MCF 10A (cell line): ENCODE data around the gene ZNF653. TPM values are rescaled to one million over a fixed set of nuclear protein-coding genes. Genes with fewer than 3 reads are reported as not detected.

ENCODE experiments used
- BruUV-seq: library from RNA; stranded (reverse); fragments of 400-500 nt; replicated peaks from 2 replicates; lab custom pipeline; 2021; lab: Mats Ljungman, UMichigan
- CTCF ChIA-PET: fragments of 300-600 bp; sonication (Branson Sonifier 250); formaldehyde crosslinking; extraction: SDS; loops from one replicate; lab custom pipeline; 2021; ENCODE audit warnings: antibody characterized with exemption, inconsistent platforms; lab: Yijun Ruan, JAX
- POLR2A ChIA-PET: fragments of 300-600, 350-650 bp; sonication (Branson Sonifier 250); formaldehyde crosslinking; extraction: SDS; loops from one replicate; lab custom pipeline; 2020; ENCODE audit warnings: antibody characterized with exemption, inconsistent platforms; lab: Yijun Ruan, JAX
- DNase-seq: peaks from one replicate; pipeline ENCODE4 v3.0.0-alpha.2; 2018; ENCODE audit not compliant: unreplicated experiment
- H3K27ac Mint-ChIP-seq: one replicate; pipeline ENCODE4 v1.8.0; 2022; ENCODE audit warnings: mild to moderate bottlenecking, low read depth, mixed read lengths; ENCODE audit not compliant: unreplicated experiment
- H3K27me3 Mint-ChIP-seq: one replicate; pipeline ENCODE4 v1.8.0; 2022; ENCODE audit warnings: mixed read lengths; ENCODE audit not compliant: insufficient read depth, unreplicated experiment
- H3K36me3 Mint-ChIP-seq: one replicate; pipeline ENCODE4 v1.8.0; 2022; ENCODE audit warnings: mild to moderate bottlenecking, moderate library complexity, mixed read lengths; ENCODE audit not compliant: insufficient read depth, unreplicated experiment
- H3K4me1 Mint-ChIP-seq: one replicate; pipeline ENCODE4 v1.8.0; 2022; ENCODE audit warnings: mixed read lengths; ENCODE audit not compliant: insufficient read depth, unreplicated experiment
- H3K4me3 Mint-ChIP-seq: one replicate; pipeline ENCODE4 v1.8.0; 2022; ENCODE audit warnings: mild to moderate bottlenecking, moderate library complexity, mixed read lengths; ENCODE audit not compliant: unreplicated experiment
- H3K9me3 Mint-ChIP-seq: one replicate; pipeline ENCODE4 v1.8.0; 2022; ENCODE audit warnings: mixed read lengths; ENCODE audit not compliant: unreplicated experiment
- intact Hi-C: fragments of 100-400 bp; cut with micrococcal nuclease; formaldehyde crosslinking; loops from 2 replicates; pipeline ENCODE4 v1.14.1; 2022
- total RNA-seq: library from RNA; stranded (reverse); gene quantifications from 2 replicates; pipeline ENCODE4 v1.2.3, GENCODE V29; 2022
- TF ChIP-seq, protein P1 (sequence below): fragments of 200-600 bp; IDR thresholded peaks from one replicate; pipeline ENCODE4 v1.8.0; 2022; ENCODE audit warnings: antibody characterized with exemption, mild to moderate bottlenecking; ENCODE audit not compliant: unreplicated experiment

ZNF653 gene
- total RNA-seq, 1 experiment from 2014 or later: 7.7 TPM

DNA sequence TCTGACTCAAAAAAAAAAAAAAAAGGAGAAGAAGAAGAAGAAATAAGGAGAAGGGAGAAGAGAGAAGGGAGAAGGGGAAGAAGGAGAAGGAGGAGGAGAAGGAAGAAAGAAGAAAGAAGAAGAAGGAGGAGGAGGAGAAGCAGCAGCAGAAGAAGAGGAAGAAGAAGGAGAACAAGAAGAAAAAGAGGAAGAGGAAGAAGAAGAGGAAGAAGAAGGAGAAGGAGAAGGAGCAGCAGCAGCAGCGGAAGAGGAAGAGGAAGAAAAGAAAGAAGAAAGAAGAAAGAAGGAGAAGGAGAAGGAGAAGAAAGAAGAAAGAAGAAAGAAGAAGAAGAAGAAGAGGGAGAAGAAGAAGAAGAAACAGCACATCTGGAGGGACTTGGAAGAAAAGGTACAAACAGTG is 28.9 kb upstream of the ZNF653 start:
- no peaks in the 10 kb centered on the region for H3K36me3 Mint-ChIP-seq
- TF ChIP-seq, protein P1, sequence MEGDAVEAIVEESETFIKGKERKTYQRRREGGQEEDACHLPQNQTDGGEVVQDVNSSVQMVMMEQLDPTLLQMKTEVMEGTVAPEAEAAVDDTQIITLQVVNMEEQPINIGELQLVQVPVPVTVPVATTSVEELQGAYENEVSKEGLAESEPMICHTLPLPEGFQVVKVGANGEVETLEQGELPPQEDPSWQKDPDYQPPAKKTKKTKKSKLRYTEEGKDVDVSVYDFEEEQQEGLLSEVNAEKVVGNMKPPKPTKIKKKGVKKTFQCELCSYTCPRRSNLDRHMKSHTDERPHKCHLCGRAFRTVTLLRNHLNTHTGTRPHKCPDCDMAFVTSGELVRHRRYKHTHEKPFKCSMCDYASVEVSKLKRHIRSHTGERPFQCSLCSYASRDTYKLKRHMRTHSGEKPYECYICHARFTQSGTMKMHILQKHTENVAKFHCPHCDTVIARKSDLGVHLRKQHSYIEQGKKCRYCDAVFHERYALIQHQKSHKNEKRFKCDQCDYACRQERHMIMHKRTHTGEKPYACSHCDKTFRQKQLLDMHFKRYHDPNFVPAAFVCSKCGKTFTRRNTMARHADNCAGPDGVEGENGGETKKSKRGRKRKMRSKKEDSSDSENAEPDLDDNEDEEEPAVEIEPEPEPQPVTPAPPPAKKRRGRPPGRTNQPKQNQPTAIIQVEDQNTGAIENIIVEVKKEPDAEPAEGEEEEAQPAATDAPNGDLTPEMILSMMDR: no peak
- H3K27ac Mint-ChIP-seq: no peak overlapping the region
- DNase-seq: no peak
- H3K4me1 Mint-ChIP-seq: peaks cover 11% of the 10 kb centered on the region
- ChIA-PET POLR2A (no interaction called here), CTCF (no interaction called here)
- no peaks in the 10 kb centered on the region for H3K27me3 Mint-ChIP-seq
- intact Hi-C loops: loop anchor here (10.0 kb wide), 1 partner anchor 50 kb away; no protein-coding TSS in a partner anchor
- no peaks in the 10 kb centered on the region for H3K9me3 Mint-ChIP-seq
- H3K4me3 Mint-ChIP-seq: peak overlapping the region; percentile 1
- BruUV-seq: no TSS peak

DNA sequence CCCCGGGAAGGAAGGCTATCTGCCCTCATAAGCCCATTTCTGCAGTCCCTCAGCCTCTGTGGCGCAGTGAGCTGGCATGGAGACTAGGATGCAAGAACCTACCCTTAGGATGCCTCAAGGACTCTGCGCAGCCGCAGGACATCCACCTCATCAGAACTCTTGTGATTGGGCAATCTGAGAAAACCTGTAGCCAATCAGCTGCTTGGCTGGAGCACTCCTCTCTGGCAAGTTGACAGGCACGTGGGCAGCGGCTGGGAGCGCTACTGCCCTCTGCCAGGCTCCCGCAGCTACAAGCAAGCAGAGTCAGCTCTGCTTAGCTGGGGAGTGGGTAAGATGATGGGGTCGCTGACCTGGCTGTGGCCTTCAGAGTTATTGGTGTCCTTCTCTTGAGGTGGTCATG is 24.8 kb upstream of the ZNF653 start:
- no TSS peak for BruUV-seq
- peaks cover 8% of the 10 kb centered on the region for H3K4me1 Mint-ChIP-seq
- peaks cover 6% of the 10 kb centered on the region for H3K36me3 Mint-ChIP-seq
- DNase-seq: peak; percentile 95
- POLR2A ChIA-PET: interaction anchor here (0.6 to 2.4 kb wide), 3 partner anchors 29 to 80 kb away, joined by 3 to 9 read pairs (median 3); partner anchors contain the start of genes ELOF1 and ZNF627
- H3K27ac Mint-ChIP-seq: no peak overlapping the region
- TF ChIP-seq, protein P1: no peak
- H3K27me3 Mint-ChIP-seq: no peaks in the 10 kb centered on the region
- CTCF ChIA-PET: interaction anchor here (0.6 kb wide), 2 partner anchors 50 to 235 kb away, joined by 3 to 4 read pairs; no protein-coding TSS in a partner anchor
- no peak overlapping the region for H3K4me3 Mint-ChIP-seq
- H3K9me3 Mint-ChIP-seq: no peaks in the 10 kb centered on the region
- intact Hi-C loops: loop anchor here (10.0 kb wide), 1 partner anchor 54 kb away; no protein-coding TSS in a partner anchor

DNA sequence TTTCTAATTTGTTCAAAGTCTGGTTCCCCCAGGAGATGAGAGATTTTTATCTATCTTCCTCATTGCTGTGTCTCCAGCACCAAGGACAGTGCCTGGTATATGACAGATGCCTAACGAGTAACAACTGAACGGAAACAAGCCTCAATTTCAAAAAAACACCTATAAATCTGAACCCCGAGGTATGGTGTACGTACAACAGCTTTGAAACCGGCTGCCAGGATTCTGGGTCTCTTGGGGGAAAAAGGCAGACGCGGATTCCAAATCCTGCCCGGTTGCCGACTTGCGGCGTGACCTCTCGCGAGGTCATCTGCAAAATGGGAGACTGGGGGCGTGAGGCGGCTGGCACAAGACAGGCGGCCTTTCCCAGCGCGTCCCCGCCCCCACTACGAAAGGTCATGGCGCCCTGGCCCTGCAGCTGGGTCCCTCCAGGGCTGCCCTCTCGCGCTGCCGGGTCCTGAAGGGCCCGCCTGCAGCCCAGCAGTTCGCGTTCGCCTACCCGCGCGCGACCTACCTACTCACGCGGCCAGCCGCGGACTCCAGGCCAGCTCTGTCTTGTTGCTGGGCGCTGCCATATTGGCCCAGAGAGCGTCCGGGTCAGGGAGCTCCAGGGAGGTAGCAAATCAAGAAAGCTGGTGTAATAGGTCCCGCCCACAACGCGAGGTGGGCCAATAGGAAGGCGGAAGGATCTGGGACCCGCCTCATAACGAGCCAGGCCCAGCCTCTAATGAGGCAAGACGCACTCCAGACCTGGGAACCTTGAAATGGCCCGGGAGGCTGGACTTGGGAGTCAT is 23.1 kb upstream of the ZNF653 start, which contains the start of gene ECSIT:
TSS of gene ECSIT (minus strand) at position 584 of the 791 bp plus-strand sequence. CDS start 9,964 bp downstream, outside the sequence.
- Mint-ChIP-seq H3K27ac (peak within 1 kb of the TSS; percentile 90), H3K4me1 (peaks cover 8% of the 10 kb centered on the region), H3K9me3 (no peaks in the 10 kb centered on the region), H3K27me3 (no peaks in the 10 kb centered on the region), H3K36me3 (peaks cover 6% of the 10 kb centered on the region), H3K4me3 (peak within 1 kb of the TSS; percentile 93)
- peak; percentile 100 for DNase-seq
- intact Hi-C loops: loop anchor here (1.0 kb wide), 1 partner anchor 23 kb away; the partner anchor contains the start of gene ZNF653
- TSS peak; percentile 76 for BruUV-seq
- ChIA-PET POLR2A (interaction anchor here (0.6 to 1.8 kb wide), 19 partner anchors 9 to 1083 kb away, joined by 3 to 15 read pairs (median 3); partner anchors contain the start of genes ELOF1, ODAD3, PRKCSH and SWSAP1), CTCF (interaction anchor here (0.6 to 1.1 kb wide), 6 partner anchors 11 to 869 kb away, joined by 3 to 4 read pairs (median 3); no protein-coding TSS in a partner anchor)
- TF ChIP-seq, protein P1: no peak

DNA sequence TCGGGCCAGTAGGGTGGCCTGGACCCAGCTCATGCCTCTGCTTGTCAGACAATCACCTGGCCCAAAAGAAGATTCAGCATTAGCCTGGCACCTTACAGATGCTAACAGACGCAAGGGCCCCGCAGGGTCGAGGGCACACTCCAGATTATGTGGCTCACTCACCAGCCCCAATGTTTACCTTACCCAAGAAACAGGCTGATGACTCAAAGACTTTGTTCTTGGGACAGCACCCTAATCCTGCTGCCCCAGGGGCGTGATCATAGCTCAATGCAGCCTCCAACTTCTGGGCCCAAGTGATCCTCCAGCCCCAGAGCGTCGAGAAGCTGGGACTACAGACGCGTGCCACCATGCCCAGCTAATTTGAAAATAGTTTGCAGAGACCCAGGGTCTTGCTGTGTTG is 13.5 kb upstream of the ZNF653 start:
- Mint-ChIP-seq H3K4me1 (no peaks in the 10 kb centered on the region), H3K36me3 (peaks cover 36% of the 10 kb centered on the region), H3K27ac (no peak overlapping the region), H3K27me3 (no peaks in the 10 kb centered on the region), H3K4me3 (no peak overlapping the region), H3K9me3 (no peaks in the 10 kb centered on the region)
- ChIA-PET POLR2A (no interaction called here), CTCF (interaction anchor here (0.7 kb wide), 1 partner anchor 104 kb away, joined by 4 read pairs; no protein-coding TSS in a partner anchor)
- no TSS peak for BruUV-seq
- intact Hi-C loops: no loop called here
- DNase-seq: peak; percentile 28
- TF ChIP-seq, protein P1: no peak
